SU-DHL-6 (cell line): ENCODE results near the gene PCNX3.
"Not testable (repeated sequence)": the region's sequence is repeated elsewhere in the genome, so short reads cannot be mapped to it uniquely, and the experiment has no call there.

Experiments
- H2AFZ ChIP-seq: fragments of 200-600 bp; sonication (generic); 2 replicates; pipeline ENCODE4 v1.6.1; 2014; ENCODE audit warnings: low read depth, mild to moderate bottlenecking, moderate library complexity, mixed read lengths, antibody characterized with exemption, low read length; ENCODE audit not compliant: severe bottlenecking
- H3F3A ChIP-seq: fragments of 200-600 bp; shearing (Covaris generic); 2 replicates; pipeline ENCODE4 v1.6.0; 2016; ENCODE audit warnings: antibody characterized with exemption, mild to moderate bottlenecking; ENCODE audit not compliant: insufficient read depth
- H3K27ac ChIP-seq: fragments of 200-600 bp; sonication (generic); 2 replicates; pipeline ENCODE4 v1.5.1; 2016; ENCODE audit warnings: low read depth, mild to moderate bottlenecking, low read length, moderate library complexity, mixed read lengths
- H3K27me3 ChIP-seq: fragments of 200-600 bp; sonication (generic), shearing (Covaris generic); 2 replicates; pipeline ENCODE4 v1.6.0; 2014; ENCODE audit warnings: mild to moderate bottlenecking, low read length
- H3K36me3 ChIP-seq: fragments of 200-600 bp; sonication (generic); 2 replicates; pipeline ENCODE4 v1.6.1; 2014; ENCODE audit warnings: mild to moderate bottlenecking, low read length, mixed read lengths
- H3K4me2 ChIP-seq: fragments of 300-600, 200-600 bp; shearing (Covaris generic), sonication (generic); 2 replicates; pipeline ENCODE4 v1.6.0; 2014; ENCODE audit warnings: low read length, low read depth, mild to moderate bottlenecking; ENCODE audit not compliant: poor library complexity, severe bottlenecking
- H3K4me3 ChIP-seq: fragments of 200-600 bp; sonication (generic); 2 replicates; pipeline ENCODE4 v1.5.1; 2014; ENCODE audit warnings: antibody characterized with exemption, low read length, mild to moderate bottlenecking, mixed read lengths; ENCODE audit not compliant: insufficient read depth, poor library complexity, severe bottlenecking
- H3K79me2 ChIP-seq: fragments of 200-600 bp; sonication (generic); 2 replicates; pipeline ENCODE4 v1.6.1; 2014; ENCODE audit warnings: mild to moderate bottlenecking, low read length, moderate library complexity; ENCODE audit not compliant: insufficient read depth
- H3K9ac ChIP-seq: fragments of 200-600 bp; sonication (generic); 2 replicates; pipeline ENCODE4 v1.7.0; 2014; ENCODE audit warnings: mild to moderate bottlenecking, low read length
- H3K9me2 ChIP-seq: fragments of 200-600 bp; sonication (generic); replicated peaks from 2 replicates; pipeline ENCODE4 v1.6.1; 2014; ENCODE audit warnings: low read length; ENCODE audit not compliant: insufficient read depth
- H3K9me3 ChIP-seq: fragments of 200-600 bp; sonication (generic); 2 replicates; pipeline ENCODE4 v1.6.1; 2014; ENCODE audit warnings: low read length, mixed read lengths; ENCODE audit not compliant: insufficient read depth
- H4K20me1 ChIP-seq: fragments of 200-600 bp; sonication (generic); 2 replicates; pipeline ENCODE4 v1.6.1; 2014; ENCODE audit warnings: low read depth, mild to moderate bottlenecking, antibody characterized with exemption, low read length, moderate library complexity, mixed read lengths
- CTCF ChIP-seq: fragments of 200-600 bp; sonication (generic); IDR thresholded peaks from one replicate; pipeline ENCODE4 v1.5.1; 2017; ENCODE audit warnings: antibody characterized with exemption, mild to moderate bottlenecking, low read length, moderate library complexity; ENCODE audit not compliant: insufficient read depth, poor library complexity, severe bottlenecking
- EZH2phosphoT487 ChIP-seq: fragments of 200-600 bp; sonication (generic), shearing (Covaris generic); conservative IDR thresholded peaks from 2 replicates; pipeline ENCODE4 v1.6.1; 2018; ENCODE audit warnings: mild to moderate bottlenecking, antibody characterized with exemption, low read length, moderate library complexity, mixed read lengths

Gene PCNX3

GRCh38 chr11:65658174-65659021 lies 42.8 kb downstream of the PCNX3 start:
- Histone ChIP-seq H3K36me3 (no peaks in the 10 kb centered on the region), H3K9me3 (no peaks in the 10 kb centered on the region), H3F3A (peaks cover 4% of the 10 kb centered on the region), H3K27me3 (no peaks in the 10 kb centered on the region), H3K79me2 (peaks cover 18% of the 10 kb centered on the region), H3K4me2 (no peak overlapping the region), H3K9me2 (no peaks in the 10 kb centered on the region), H3K27ac (no peak overlapping the region), H2AFZ (no peak overlapping the region), H3K4me3 (no peak overlapping the region), H4K20me1 (no peaks in the 10 kb centered on the region; the same call in 1 of the 2 replicates), H3K9ac (no peak overlapping the region)
- TF ChIP-seq EZH2phosphoT487 (no peak), CTCF (no peak)

- Histone ChIP-seq H3K4me3 (no peak overlapping the region), H3K79me2 (peaks cover 18% of the 10 kb centered on the region), H3K9ac (no peak overlapping the region), H3K4me2 (no peak overlapping the region), H3K27me3 (no peaks in the 10 kb centered on the region), H3F3A (no peaks in the 10 kb centered on the region), H3K36me3 (no peaks in the 10 kb centered on the region), H4K20me1 (no peaks in the 10 kb centered on the region; the same call in 1 of the 2 replicates), H2AFZ (no peak overlapping the region), H3K9me2 (no peaks in the 10 kb centered on the region), H3K9me3 (no peaks in the 10 kb centered on the region), H3K27ac (no peak overlapping the region)
- TF ChIP-seq EZH2phosphoT487: no peak
- TF ChIP-seq CTCF: no peak
Observed at GRCh38 chr11:65660038-65660437, 44.5 kb downstream of the PCNX3 start.

GRCh38 chr11:65660908-65661307 lies 45.3 kb downstream of the PCNX3 start:
- H3K36me3 ChIP-seq, H3K4me3 ChIP-seq, H3K27ac ChIP-seq, H2AFZ ChIP-seq, H3K9me3 ChIP-seq, H3K9me2 ChIP-seq, H3F3A ChIP-seq, H3K27me3 ChIP-seq, H3K9ac ChIP-seq, H4K20me1 ChIP-seq: not testable (repeated sequence)
- Histone ChIP-seq H3K79me2 (peaks cover 18% of the 10 kb centered on the region), H3K4me2 (peak overlapping the region; percentile 100)

- no peak for TF ChIP-seq EZH2phosphoT487
- TF ChIP-seq CTCF: no peak
- H4K20me1 ChIP-seq: no peaks in the 10 kb centered on the region; the same call in 1 of the 2 replicates
- peak overlapping the region; percentile 99 for H3K9ac ChIP-seq
- no peaks in the 10 kb centered on the region for H3K9me2 ChIP-seq
- H3K4me2 ChIP-seq: peak overlapping the region; percentile 100
- H3K4me3 ChIP-seq: peak overlapping the region; percentile 98
- H3K27me3 ChIP-seq: no peaks in the 10 kb centered on the region
- H3K9me3 ChIP-seq: no peaks in the 10 kb centered on the region
- no peaks in the 10 kb centered on the region for H3F3A ChIP-seq
- no peak overlapping the region for H2AFZ ChIP-seq
- H3K27ac ChIP-seq: 0 out of 2 replicates have a peak overlapping the region, but pooled peaks have one; percentile 54
- H3K79me2 ChIP-seq: peaks cover 18% of the 10 kb centered on the region
- no peaks in the 10 kb centered on the region for H3K36me3 ChIP-seq
Observed at GRCh38 chr11:65661599-65662246, 46.1 kb downstream of the PCNX3 start.
